IMR-90 (cell line): Measurements from ENCODE around the gene PYCARD. TPM values are rescaled to one million over a fixed set of nuclear protein-coding genes. Genes with fewer than 3 reads are reported as not detected.
"Not testable (repeated sequence)": the region's sequence is repeated elsewhere in the genome, so short reads cannot be mapped to it uniquely, and the experiment has no call there.

Source experiments
- ATAC-seq: fragments of 200-7000 bp; cut with Tn5 transposase; 2 replicates; pipeline ENCODE4 v1.9.1; 2020; ENCODE audit warnings: low read depth, mild to moderate bottlenecking, moderate library complexity
- BruUV-seq: library from RNA; stranded (reverse); fragments of 400-500 nt; replicated peaks from 2 replicates; lab custom pipeline; 2021; lab: Mats Ljungman, UMichigan
- CTCF ChIA-PET: fragments of 300-600 bp; formaldehyde crosslinking; extraction: SDS; loops from one replicate; lab custom pipeline; 2021; ENCODE audit warnings: antibody characterized with exemption; lab: Yijun Ruan, JAX
- POLR2A ChIA-PET: fragments of 300-600 bp; sonication (Branson Sonifier 250); formaldehyde crosslinking; loops from one replicate; lab custom pipeline; 2022; ENCODE audit warnings: antibody characterized with exemption; ENCODE audit not compliant: unreplicated experiment; lab: Charles Lee
- DNase-seq: peaks from one replicate; pipeline ENCODE4 v3.0.0; 2013
- H2AFZ ChIP-seq: replicated peaks from 2 replicates; pipeline ENCODE3; 2013; ENCODE audit warnings: low read length, mild to moderate bottlenecking; ENCODE audit not compliant: poor library complexity
- H2AK5ac ChIP-seq: 2 replicates; pipeline ENCODE4 v1.6.1; 2013; ENCODE audit warnings: low read depth, low read length, inconsistent platforms
- H2AK9ac ChIP-seq: replicated peaks from 2 replicates; pipeline ENCODE3; 2013; ENCODE audit warnings: mild to moderate bottlenecking, low read depth, low read length, moderate library complexity; ENCODE audit not compliant: poor library complexity
- H2BK120ac ChIP-seq: 2 replicates; pipeline ENCODE4 v1.6.1; 2013; ENCODE audit warnings: low read depth, low read length, inconsistent platforms
- H2BK15ac ChIP-seq: 3 replicates; pipeline ENCODE4 v1.6.1; 2013; ENCODE audit warnings: low read depth, low read length, inconsistent platforms
- H2BK20ac ChIP-seq: 2 replicates; pipeline ENCODE4 v1.6.1; 2013; ENCODE audit warnings: low read depth, mild to moderate bottlenecking, inconsistent platforms, low read length, moderate library complexity
- H2BK5ac ChIP-seq: 2 replicates; pipeline ENCODE4 v1.6.1; 2013; ENCODE audit warnings: mild to moderate bottlenecking, low read depth, low read length, inconsistent platforms; ENCODE audit not compliant: poor library complexity, severe bottlenecking
- H3K14ac ChIP-seq: replicated peaks from 2 replicates; pipeline ENCODE4 v1.6.1; 2013; ENCODE audit warnings: low read depth, low read length, inconsistent platforms
- H3K18ac ChIP-seq: 2 replicates; pipeline ENCODE4 v1.6.1; 2013; ENCODE audit warnings: low read depth, low read length, control low read depth
- H3K23ac ChIP-seq: 2 replicates; pipeline ENCODE4 v1.6.1; 2013; ENCODE audit warnings: low read depth, low read length, inconsistent platforms
- H3K27ac ChIP-seq: 2 replicates; pipeline ENCODE4 v1.5.1; 2013; ENCODE audit warnings: mild to moderate bottlenecking, control low read depth, low read length; ENCODE audit not compliant: insufficient read depth
- H3K27me3 ChIP-seq: 2 replicates; pipeline ENCODE4 v1.6.1; 2013; ENCODE audit warnings: low read length; ENCODE audit not compliant: control insufficient read depth, insufficient read depth
- H3K36me3 ChIP-seq: 2 replicates; pipeline ENCODE4 v1.6.1; 2013; ENCODE audit warnings: low read length, mixed read lengths; ENCODE audit not compliant: control insufficient read depth, insufficient read depth
- H3K4ac ChIP-seq: 2 replicates; pipeline ENCODE4 v1.6.1; 2013; ENCODE audit warnings: low read depth, low read length, inconsistent platforms
- H3K4me1 ChIP-seq: 2 replicates; pipeline ENCODE4 v1.6.1; 2013; ENCODE audit warnings: low read length, mixed read lengths; ENCODE audit not compliant: control insufficient read depth, insufficient read depth
- H3K4me2 ChIP-seq: 2 replicates; pipeline ENCODE4 v1.6.1; 2013; ENCODE audit warnings: low read depth, mild to moderate bottlenecking, control low read depth, low read length, moderate library complexity
- H3K4me3 ChIP-seq: 2 replicates; pipeline ENCODE4 v1.5.1; 2013; ENCODE audit warnings: low read depth, mild to moderate bottlenecking, control low read depth, low read length, moderate library complexity; ENCODE audit not compliant: insufficient read depth
- H3K56ac ChIP-seq: 2 replicates; pipeline ENCODE4 v1.6.1; 2013; ENCODE audit warnings: low read length, inconsistent platforms; ENCODE audit not compliant: insufficient read depth; ENCODE audit errors: extremely low read depth
- H3K79me1 ChIP-seq, 2 experiments: 2 replicates each; pipeline ENCODE4 v1.6.1; 2013; ENCODE audit warnings: low read length in 2 of 2, inconsistent platforms in 1 of 2, low read depth in 1 of 2
- H3K9ac ChIP-seq: 2 replicates; pipeline ENCODE4 v1.6.1; 2013; ENCODE audit warnings: low read depth, low read length, control low read depth
- H3K9me1 ChIP-seq: 2 replicates; pipeline ENCODE4 v1.6.1; 2013; ENCODE audit warnings: low read length, inconsistent platforms; ENCODE audit not compliant: insufficient read depth
- H3K9me3 ChIP-seq: 2 replicates; pipeline ENCODE4 v1.6.1; 2013; ENCODE audit warnings: low read length; ENCODE audit not compliant: control insufficient read depth, insufficient read depth
- H4K20me1 ChIP-seq: 2 replicates; pipeline ENCODE4 v1.6.1; 2013; ENCODE audit warnings: low read length, inconsistent platforms; ENCODE audit not compliant: insufficient read depth
- H4K5ac ChIP-seq: 2 replicates; pipeline ENCODE4 v1.6.1; 2013; ENCODE audit warnings: mild to moderate bottlenecking, low read depth, low read length, control low read depth
- H4K8ac ChIP-seq, 2 experiments: 2 replicates each; pipeline ENCODE4 v1.6.1; 2013; ENCODE audit warnings: low read depth in 2 of 2, low read length in 2 of 2, control low read depth in 1 of 2, inconsistent platforms in 1 of 2
- H4K91ac ChIP-seq: 2 replicates; pipeline ENCODE4 v1.6.1; 2013; ENCODE audit warnings: low read depth, low read length, inconsistent platforms; ENCODE audit not compliant: insufficient read depth
- BHLHE40 ChIP-seq: fragments of 150-350 bp; IDR thresholded peaks from 2 replicates; pipeline ENCODE4 v1.6.1; 2016; ENCODE audit warnings: mild to moderate bottlenecking, low read depth, low read length
- MAFK ChIP-seq: IDR thresholded peaks from 2 replicates; pipeline ENCODE4 v1.6.1; 2012; ENCODE audit warnings: low read depth, low read length, improper control_type of control experiment
- NFE2L2 ChIP-seq: fragments of 150-350 bp; IDR thresholded peaks from 2 replicates; pipeline ENCODE4 v1.6.1; 2016; ENCODE audit warnings: low read depth, mild to moderate bottlenecking, low read length
- WGBS, 2 experiments: methylation state at CpG; one replicate each; pipeline versions ENCODE4 v1.1.5 to v1.1.7; 2013; ENCODE audit warnings: missing lambda C conversion rate in 2 of 2; ENCODE audit not compliant: insufficient read length in 1 of 2; ENCODE audit errors: extremely low coverage in 2 of 2; 5-methylcytosine and 5-hydroxymethylcytosine counted together
- dilution Hi-C: fragments of 300-500 bp; cut with HindIII; formaldehyde crosslinking; loops from one replicate; pipeline ENCODE4 v1.14.3; 2018; ENCODE audit warnings: low sequenced_read_pairs; ENCODE audit not compliant: unreplicated experiment
- in situ Hi-C: fragments of 300-500 bp; cut with MboI; formaldehyde crosslinking; loops from 3 replicates; pipeline ENCODE4 v1.14.3; 2019; ENCODE audit warnings: low sequenced_read_pairs, inconsistent platforms, mixed read lengths
- intact Hi-C: fragments of 100-400 bp; cut with micrococcal nuclease; formaldehyde crosslinking; loops from 2 replicates; pipeline ENCODE4 v1.10.0; 2022
- polyA plus RNA-seq, 3 experiments: library from polyadenylated mRNA; depleted of rRNA; stranded (reverse); fragments of >200 nt; gene quantifications; 2 replicates each; pipeline ENCODE4 v1.2.3, GENCODE V29; 2012; ENCODE audit warnings: low replicate concordance in 1 of 3
- total RNA-seq: library from RNA; depleted of rRNA; stranded (reverse); fragments of >200 nt; gene quantifications from 2 replicates; pipeline ENCODE4 v1.2.3, GENCODE V29; 2012
- TF ChIP-seq, protein P1 (sequence below): conservative IDR thresholded peaks from 2 replicates; pipeline ENCODE4 v1.5.1; 2012; ENCODE audit warnings: mild to moderate bottlenecking, low read depth, low read length, improper control_type of control experiment

The PYCARD gene
- total and polyA plus RNA-seq, 2 of the 4 experiments (the other 2 are of a cell fraction) = 10.2 to 20.5 TPM

DNA sequence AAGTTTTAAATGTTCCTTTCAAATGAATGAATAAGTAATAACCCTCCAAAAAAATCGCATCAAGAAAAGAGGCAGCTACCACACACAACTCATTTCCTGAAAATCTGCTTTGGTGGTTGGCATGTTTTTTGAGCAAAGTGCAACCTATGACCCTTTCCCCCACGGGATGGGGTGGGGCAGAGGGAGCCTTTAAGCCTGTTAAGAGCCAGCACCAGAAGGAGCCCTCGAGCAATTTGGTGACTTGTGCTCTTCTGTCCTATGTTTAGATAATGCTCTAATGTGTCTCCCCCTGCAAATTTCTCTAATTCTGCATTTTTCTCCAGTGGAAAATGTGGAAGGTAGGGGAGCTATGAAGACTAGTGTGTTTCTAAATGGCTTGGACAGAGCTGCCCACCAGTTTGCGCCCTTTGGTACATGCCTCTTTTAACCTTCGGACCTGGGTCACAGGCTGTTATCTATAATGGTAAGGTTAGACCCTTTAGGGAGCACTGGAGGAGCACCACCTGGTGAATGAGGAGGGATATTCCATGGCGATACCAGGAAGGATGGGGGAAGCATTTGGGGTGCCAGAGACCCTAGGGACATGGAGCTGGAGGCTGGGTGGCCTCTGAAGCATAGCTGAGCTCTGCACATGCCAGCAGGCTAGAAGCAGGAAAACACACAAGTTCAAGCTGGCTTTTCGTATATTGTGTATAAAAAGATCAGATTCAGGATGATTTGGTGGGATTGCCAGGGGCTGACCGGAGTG, 1.6 kb downstream of the PYCARD start (continued):
- TF ChIP-seq NFE2L2 (no peak), BHLHE40 (no peak), MAFK (no peak)
- TF ChIP-seq, protein P1, sequence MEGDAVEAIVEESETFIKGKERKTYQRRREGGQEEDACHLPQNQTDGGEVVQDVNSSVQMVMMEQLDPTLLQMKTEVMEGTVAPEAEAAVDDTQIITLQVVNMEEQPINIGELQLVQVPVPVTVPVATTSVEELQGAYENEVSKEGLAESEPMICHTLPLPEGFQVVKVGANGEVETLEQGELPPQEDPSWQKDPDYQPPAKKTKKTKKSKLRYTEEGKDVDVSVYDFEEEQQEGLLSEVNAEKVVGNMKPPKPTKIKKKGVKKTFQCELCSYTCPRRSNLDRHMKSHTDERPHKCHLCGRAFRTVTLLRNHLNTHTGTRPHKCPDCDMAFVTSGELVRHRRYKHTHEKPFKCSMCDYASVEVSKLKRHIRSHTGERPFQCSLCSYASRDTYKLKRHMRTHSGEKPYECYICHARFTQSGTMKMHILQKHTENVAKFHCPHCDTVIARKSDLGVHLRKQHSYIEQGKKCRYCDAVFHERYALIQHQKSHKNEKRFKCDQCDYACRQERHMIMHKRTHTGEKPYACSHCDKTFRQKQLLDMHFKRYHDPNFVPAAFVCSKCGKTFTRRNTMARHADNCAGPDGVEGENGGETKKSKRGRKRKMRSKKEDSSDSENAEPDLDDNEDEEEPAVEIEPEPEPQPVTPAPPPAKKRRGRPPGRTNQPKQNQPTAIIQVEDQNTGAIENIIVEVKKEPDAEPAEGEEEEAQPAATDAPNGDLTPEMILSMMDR = 0 out of 2 replicates have a peak, but pooled peaks have one; percentile 12

DNA sequence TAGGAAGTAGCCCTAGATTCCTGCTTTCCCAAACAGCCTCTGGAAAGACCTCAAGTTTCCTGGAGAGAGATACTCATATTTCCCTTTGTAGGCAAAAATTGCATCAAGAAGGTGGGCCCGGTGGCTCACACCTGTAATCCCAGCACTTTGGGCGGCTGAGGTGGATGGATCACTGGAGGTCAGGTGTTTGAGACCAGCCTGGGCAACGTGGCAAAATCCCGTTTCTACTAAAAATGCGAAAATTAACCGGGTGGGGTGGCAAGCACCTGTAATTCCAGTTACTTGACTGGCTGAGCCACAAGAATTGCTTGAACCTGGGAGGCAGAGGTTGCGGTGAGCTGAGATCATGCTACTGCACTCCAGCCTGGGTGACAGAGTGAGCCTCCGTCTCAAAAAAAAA, 2.4 kb downstream of the PYCARD start:
- H3K27me3 ChIP-seq, H2AK5ac ChIP-seq, H4K91ac ChIP-seq, CTCF ChIA-PET, H3K9me3 ChIP-seq, H3K9me1 ChIP-seq, H2BK20ac ChIP-seq, BruUV-seq, H4K8ac ChIP-seq, H3K56ac ChIP-seq, H2AFZ ChIP-seq, DNase-seq, H3K4me2 ChIP-seq, ATAC-seq, H3K4me1 ChIP-seq, H3K27ac ChIP-seq, H2BK15ac ChIP-seq, H3K18ac ChIP-seq, H3K4ac ChIP-seq, H3K23ac ChIP-seq, H2AK9ac ChIP-seq, H3K4me3 ChIP-seq, dilution Hi-C loops, H2BK5ac ChIP-seq, H4K5ac ChIP-seq, POLR2A ChIA-PET, H3K9ac ChIP-seq, in situ Hi-C loops, H2BK120ac ChIP-seq, H3K14ac ChIP-seq: not testable (repeated sequence)
- 100% methylated on average over 3 of the region's 8 CpGs; no CpG with 5 or more reads in 1 of the 2 experiments for WGBS, 2 experiments
- H3K36me3 ChIP-seq = peaks cover 32% of the 10 kb centered on the region
- H3K79me1 ChIP-seq = peaks cover 9 to 17% of the 10 kb centered on the region in 2 experiments; a peak in 2 of 4 replicates
- peaks cover 55% of the 10 kb centered on the region for H4K20me1 ChIP-seq
- intact Hi-C loops = loop anchor here (2.0 kb wide), 2 partner anchors 183 to 243 kb away; partner anchors contain the start of gene ZNF843
